AG04450 (cell line): Measurements from ENCODE around the gene LTBP1. TPM values are rescaled to one million over a fixed set of nuclear protein-coding genes. Genes with fewer than 3 reads are reported as not detected.

Experiments
- CTCF ChIA-PET: fragments of 300-600, 350-600 bp; formaldehyde crosslinking; extraction: SDS; loops from one replicate; lab custom pipeline; 2022; ENCODE audit warnings: antibody characterized with exemption, inconsistent platforms; lab: Charles Lee
- POLR2A ChIA-PET: fragments of 350-600 bp; formaldehyde crosslinking; extraction: SDS; loops from one replicate; lab custom pipeline; 2021; ENCODE audit warnings: antibody characterized with exemption, inconsistent platforms; lab: Yijun Ruan, JAX
- DNase-seq: peaks from one replicate; pipeline ENCODE4 v3.0.0-alpha.2; 2011; ENCODE audit warnings: low read depth, low spot score
- H3K27ac ChIP-seq: one replicate; pipeline ENCODE4 v1.5.1; 2012; ENCODE audit warnings: low read depth, low read length, control low read depth
- H3K27me3 ChIP-seq: one replicate; pipeline ENCODE4 v1.6.0; 2012; ENCODE audit warnings: low read length; ENCODE audit not compliant: control insufficient read depth, insufficient read depth
- H3K4me3 ChIP-seq: 2 replicates; pipeline ENCODE4 v1.5.1; 2011; ENCODE audit warnings: mild to moderate bottlenecking, low read depth, low read length, control low read depth
- H3K9me3 ChIP-seq: 2 replicates; pipeline ENCODE4 v1.5.1; 2012; ENCODE audit warnings: low read length; ENCODE audit not compliant: control insufficient read depth, insufficient read depth
- polyA plus RNA-seq: library from polyadenylated mRNA; depleted of rRNA; stranded (reverse); fragments of >200 nt; gene quantifications from 2 replicates; pipeline ENCODE4 v1.2.3, GENCODE V29; 2011
- small RNA-seq: library from RNA; depleted of rRNA; stranded (forward); fragments of <200 nt; gene quantifications from one replicate; pipeline ENCODE3, GENCODE V24; 2012; ENCODE audit warnings: low read depth; ENCODE audit not compliant: insufficient read length
- TF ChIP-seq, protein P1 (sequence below): IDR thresholded peaks from 2 replicates; pipeline ENCODE4 v1.5.1; 2011; ENCODE audit warnings: low read depth, low read length, control low read depth, inconsistent platforms

The LTBP1 gene
- polyA plus RNA-seq, 1 experiment: 517 TPM

DNA sequence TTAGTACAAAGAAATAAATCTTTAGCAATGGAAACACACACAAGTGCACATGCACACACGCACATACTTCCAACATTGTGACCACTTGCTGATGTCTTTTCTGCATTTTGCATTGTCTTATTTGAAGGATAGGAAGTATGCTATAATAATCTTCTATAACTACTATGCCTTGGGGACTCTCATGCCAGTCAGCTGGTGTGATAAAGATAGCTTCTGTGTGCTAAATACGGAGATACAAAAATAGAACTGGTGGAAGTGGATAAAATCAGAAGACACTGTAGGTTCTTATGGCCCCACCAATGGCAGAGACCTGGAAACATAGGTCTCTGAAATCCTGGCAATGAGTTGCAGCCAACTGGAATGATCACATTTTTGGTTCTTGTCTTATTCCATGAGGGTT lies 498.2 kb downstream of the LTBP1 start:
- H3K27ac ChIP-seq: no peak overlapping the region
- POLR2A ChIA-PET: no interaction called here
- H3K9me3 ChIP-seq: no peaks in the 10 kb centered on the region
- TF ChIP-seq, protein P1, sequence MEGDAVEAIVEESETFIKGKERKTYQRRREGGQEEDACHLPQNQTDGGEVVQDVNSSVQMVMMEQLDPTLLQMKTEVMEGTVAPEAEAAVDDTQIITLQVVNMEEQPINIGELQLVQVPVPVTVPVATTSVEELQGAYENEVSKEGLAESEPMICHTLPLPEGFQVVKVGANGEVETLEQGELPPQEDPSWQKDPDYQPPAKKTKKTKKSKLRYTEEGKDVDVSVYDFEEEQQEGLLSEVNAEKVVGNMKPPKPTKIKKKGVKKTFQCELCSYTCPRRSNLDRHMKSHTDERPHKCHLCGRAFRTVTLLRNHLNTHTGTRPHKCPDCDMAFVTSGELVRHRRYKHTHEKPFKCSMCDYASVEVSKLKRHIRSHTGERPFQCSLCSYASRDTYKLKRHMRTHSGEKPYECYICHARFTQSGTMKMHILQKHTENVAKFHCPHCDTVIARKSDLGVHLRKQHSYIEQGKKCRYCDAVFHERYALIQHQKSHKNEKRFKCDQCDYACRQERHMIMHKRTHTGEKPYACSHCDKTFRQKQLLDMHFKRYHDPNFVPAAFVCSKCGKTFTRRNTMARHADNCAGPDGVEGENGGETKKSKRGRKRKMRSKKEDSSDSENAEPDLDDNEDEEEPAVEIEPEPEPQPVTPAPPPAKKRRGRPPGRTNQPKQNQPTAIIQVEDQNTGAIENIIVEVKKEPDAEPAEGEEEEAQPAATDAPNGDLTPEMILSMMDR: no peak
- CTCF ChIA-PET: interaction anchor here (1.8 kb wide), 1 partner anchor 138 kb away, joined by 9 read pairs; no protein-coding TSS in a partner anchor
- no peak overlapping the region for H3K4me3 ChIP-seq
- no peaks in the 10 kb centered on the region for H3K27me3 ChIP-seq
- no peak for DNase-seq

GRCh38 chr2:33448220-33448899 lies 501.6 kb downstream of the LTBP1 start:
- CTCF ChIA-PET: no interaction called here
- DNase-seq: no peak
- no peak overlapping the region for H3K4me3 ChIP-seq

More at GRCh38 chr2:33448220-33448899, 501.6 kb downstream of the LTBP1 start:
- peaks cover 9% of the 10 kb centered on the region for H3K9me3 ChIP-seq
- H3K27ac ChIP-seq: no peak overlapping the region
- TF ChIP-seq, protein P1: no peak
- H3K27me3 ChIP-seq: no peaks in the 10 kb centered on the region
- POLR2A ChIA-PET: no interaction called here

Small RNA genes lying within 50 kb of the gene (small RNA-seq; reads per million reads assigned to genes)
- gene RF00019 (not detected), gene RNA5SP91 (not detected), gene RNA5SP92 (not detected)
